Smooth muscle cell of the brain vasculature (primary cell): ENCODE results near the gene OAT.
A peak's percentile ranks its signal among the peaks of the same experiment; 100 is the strongest.

ENCODE experiments used
- DNase-seq: peaks from one replicate; pipeline ENCODE4 v3.0.0-alpha.2; 2012; ENCODE audit warnings: low read depth, low spot score

OAT gene

GRCh38 chr10:124354411-124355382 lies 64.0 kb downstream of the OAT start:
- DNase-seq, result peak; percentile 32

DNA sequence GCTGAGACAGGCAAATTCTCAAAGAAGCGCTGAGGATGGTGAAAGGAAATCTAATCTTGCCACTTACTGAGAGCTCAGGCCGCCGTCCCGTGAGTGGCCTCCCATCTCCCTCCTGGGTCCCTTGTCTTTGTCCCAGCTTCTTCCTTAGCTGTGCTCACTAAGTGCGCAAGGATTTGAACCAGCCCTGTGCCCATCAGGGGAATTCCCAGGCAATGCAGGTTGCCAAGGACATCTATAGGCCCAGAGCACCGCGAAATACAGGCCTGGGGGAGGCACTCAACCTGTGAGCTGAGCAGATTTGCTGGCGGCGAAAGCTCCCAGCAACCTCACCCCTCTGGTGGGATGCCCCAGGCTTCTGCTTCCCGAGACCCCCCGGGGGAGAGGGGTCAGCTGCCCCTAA lies 64.8 kb downstream of the OAT start:
- DNase-seq, result no peak

- no peak for DNase-seq
These were observed 65.5 kb downstream of the OAT start for GRCh38 chr10:124353091-124353815.

DNA sequence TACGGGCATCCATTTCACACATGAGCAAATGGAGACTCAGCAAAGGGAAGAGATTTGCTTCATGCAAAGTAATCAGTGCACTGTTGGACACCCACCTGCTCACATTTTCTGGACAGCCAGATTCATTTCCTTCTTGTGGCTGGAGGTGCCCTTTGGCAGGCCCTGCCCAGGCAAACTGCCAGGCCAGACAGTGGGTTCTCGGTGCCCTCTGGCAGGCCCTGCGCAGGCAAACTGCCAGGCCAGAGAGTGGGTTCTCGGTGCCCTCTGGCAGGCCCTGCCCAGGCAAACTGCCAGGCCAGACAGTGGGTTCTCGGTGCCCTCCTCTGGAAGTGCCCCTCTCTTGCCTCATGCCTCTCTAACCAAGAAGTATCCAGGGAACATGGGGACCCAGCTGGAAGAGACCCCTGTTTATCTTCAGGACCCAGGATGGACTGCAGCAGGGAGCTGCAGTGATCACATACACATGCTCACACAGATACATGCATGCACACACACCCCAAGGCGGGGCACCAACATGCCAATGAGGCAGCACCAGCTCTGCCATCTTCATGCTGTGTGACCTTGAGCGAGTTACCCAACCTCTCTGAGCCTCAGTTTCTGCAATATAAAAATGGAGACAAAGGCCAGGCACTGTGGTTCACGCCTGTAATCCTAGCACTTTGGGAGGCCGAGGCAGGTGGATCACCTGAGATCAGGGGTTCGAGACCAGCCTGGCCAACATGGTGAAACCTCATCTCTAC lies 67.1 kb downstream of the OAT start:
- no peak for DNase-seq

DNA sequence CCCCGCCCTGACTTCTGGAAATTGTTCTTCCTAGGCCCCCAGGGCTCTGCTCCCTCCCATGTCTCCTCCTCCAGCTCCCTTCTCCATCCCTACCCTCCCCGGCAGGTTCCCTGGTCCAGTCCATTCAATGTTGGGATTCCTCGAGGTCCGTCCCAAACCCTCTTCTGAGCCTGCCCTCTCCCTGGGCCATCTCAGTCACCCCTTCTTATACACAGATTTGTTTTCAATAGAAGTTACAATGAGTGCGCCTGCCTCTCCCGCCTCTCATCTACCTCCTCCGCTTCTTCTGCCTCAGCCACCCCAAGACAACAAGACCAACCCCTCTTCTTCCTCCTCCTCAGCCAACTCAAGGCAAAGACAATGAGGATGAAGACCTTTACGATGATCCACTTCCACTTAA lies 67.9 kb downstream of the OAT start:
- DNase-seq, result no peak

DNA sequence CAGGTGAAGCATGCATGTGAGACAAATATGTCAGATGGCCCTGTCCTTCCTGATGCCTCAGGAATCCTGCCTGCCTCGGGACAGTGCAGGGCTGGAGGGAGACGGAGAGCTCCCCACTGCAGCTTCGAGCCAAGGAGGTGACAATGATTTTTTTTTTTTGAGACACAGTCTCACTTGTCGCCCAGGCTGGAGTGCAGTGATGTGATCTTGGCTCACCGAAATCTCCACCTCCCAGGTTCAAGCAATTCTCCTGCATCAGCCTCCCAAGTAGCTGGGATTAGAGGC lies 68.8 kb downstream of the OAT start:
- no peak for DNase-seq

GRCh38 chr10:124349231-124349995 lies 69.3 kb downstream of the OAT start:
- DNase-seq, result no peak

DNA sequence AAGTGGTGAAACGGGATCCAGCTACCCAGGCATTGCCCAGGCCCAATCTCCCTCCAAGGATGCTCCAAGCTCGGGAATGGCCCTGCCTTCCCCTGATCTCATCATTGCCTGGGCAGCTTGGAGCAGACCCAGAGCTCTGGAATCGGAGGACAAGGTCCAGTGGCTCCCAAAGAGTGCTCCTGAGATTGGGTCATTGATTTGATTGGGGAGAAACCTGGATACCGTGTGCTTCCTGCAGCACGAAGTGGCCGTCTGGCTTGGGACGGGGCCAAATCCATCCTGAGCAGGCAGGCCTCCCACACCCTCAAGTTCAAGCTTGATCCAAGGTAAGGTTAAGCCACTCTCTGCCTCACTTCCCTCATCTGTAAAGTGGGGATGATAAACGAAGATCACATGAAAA lies 69.9 kb downstream of the OAT start:
- no peak for DNase-seq

DNA sequence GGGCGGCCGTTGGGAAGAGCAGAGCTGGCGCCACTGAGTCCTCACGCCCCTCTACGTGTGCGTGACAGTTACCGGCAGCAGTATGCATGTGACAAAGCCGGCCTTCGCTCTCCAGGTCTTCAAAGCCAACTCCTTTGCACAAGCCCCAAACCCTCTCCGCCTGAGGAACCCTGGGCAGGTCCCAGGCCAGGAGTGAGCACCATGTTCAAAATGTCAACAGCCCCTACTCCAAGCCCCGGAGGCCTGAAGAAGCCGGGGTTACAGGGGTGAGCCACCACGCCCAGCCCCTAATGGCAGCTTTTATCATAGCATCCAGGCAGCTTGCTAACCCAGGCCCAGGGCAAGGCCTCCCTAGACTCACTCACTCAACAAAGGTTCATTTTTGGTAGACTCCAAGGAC lies 70.8 kb downstream of the OAT start:
- no peak for DNase-seq
